Choroid plexus epithelial cell (primary cell): ENCODE measurements around the gene NR1H4.
A peak's percentile ranks its signal among the peaks of the same experiment; 100 is the strongest.

Experiments used
- DNase-seq: peaks from one replicate; pipeline ENCODE4 v3.0.0-alpha.2; 2010; ENCODE audit warnings: low read depth
- H3K4me3 ChIP-seq: 2 replicates; pipeline ENCODE4 v1.5.1; 2011; ENCODE audit warnings: low read depth, mild to moderate bottlenecking, control low read depth, low read length, moderate library complexity
- TF ChIP-seq, protein P1 (sequence below): conservative IDR thresholded peaks from 2 replicates; pipeline ENCODE4 v1.5.1; 2011; ENCODE audit warnings: low read depth, mild to moderate bottlenecking, control low read depth, inconsistent platforms, low read length, moderate library complexity

NR1H4 gene

DNA sequence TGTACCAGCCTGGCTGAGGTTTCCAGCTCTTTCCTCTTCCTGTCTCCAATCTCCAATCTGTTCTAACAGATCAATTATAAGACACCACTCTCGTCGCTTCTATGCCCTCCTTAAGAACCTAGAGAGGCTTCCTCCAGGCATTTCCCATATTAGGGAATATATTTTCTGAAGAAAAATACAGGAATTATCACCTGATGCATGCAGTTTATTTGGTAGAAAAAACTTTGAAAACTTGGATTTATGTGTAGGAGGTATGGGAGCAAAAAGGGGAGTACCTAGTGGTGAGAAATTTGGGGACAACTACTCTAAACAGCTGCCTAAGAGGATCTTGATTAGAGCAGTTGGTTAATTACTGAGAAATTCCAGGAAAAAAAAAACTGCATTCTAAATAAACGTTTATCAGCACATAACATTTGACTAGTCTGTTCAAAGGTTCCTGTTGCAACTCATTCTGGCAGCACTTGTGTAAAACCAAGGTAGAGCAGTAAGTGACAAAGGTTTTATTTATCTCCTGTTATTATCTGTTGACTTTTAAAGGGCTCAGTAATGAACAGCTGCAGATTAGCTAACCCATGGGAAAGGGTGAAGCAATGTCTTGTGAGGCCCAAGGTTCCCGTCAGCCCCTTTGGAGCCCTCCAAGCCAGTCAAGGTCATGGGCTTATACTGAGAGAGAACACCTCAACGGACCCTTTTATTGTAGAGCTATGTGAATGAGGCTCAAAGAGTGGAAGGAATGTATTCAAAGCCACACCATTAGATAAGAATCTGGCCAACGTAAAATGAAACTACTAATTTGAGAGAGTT is 36.4 kb upstream of the NR1H4 start:
- TF ChIP-seq, protein P1, sequence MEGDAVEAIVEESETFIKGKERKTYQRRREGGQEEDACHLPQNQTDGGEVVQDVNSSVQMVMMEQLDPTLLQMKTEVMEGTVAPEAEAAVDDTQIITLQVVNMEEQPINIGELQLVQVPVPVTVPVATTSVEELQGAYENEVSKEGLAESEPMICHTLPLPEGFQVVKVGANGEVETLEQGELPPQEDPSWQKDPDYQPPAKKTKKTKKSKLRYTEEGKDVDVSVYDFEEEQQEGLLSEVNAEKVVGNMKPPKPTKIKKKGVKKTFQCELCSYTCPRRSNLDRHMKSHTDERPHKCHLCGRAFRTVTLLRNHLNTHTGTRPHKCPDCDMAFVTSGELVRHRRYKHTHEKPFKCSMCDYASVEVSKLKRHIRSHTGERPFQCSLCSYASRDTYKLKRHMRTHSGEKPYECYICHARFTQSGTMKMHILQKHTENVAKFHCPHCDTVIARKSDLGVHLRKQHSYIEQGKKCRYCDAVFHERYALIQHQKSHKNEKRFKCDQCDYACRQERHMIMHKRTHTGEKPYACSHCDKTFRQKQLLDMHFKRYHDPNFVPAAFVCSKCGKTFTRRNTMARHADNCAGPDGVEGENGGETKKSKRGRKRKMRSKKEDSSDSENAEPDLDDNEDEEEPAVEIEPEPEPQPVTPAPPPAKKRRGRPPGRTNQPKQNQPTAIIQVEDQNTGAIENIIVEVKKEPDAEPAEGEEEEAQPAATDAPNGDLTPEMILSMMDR, result no peak
- DNase-seq, result peak; percentile 19
- H3K4me3 ChIP-seq, result no peak overlapping the region

- TF ChIP-seq, protein P1, result no peak
- DNase-seq, result no peak
- no peak overlapping the region for H3K4me3 ChIP-seq
These were observed 33.9 kb upstream of the NR1H4 start for GRCh38 chr12:100439797-100440196.

DNA sequence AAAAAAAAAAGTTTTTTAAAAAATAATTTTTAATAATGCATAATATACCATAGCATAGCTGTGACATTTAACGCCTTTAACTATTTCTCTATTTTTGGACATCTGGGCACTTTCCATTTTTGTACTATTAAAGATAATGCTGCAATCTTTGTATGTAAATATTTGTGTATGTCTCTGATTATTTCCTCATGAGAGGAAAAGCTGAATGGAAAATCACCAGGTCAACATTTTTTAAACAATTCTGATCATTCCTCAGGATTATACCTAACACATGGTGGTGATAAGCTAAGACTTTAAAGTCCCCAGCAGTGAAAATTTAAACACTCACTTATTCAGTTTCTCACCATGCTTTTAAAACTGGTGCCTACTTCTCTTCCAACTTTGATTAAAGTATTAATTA is 31.3 kb upstream of the NR1H4 start:
- peak; percentile 31 for DNase-seq
- TF ChIP-seq, protein P1, result no peak
- H3K4me3 ChIP-seq, result no peak overlapping the region

DNA sequence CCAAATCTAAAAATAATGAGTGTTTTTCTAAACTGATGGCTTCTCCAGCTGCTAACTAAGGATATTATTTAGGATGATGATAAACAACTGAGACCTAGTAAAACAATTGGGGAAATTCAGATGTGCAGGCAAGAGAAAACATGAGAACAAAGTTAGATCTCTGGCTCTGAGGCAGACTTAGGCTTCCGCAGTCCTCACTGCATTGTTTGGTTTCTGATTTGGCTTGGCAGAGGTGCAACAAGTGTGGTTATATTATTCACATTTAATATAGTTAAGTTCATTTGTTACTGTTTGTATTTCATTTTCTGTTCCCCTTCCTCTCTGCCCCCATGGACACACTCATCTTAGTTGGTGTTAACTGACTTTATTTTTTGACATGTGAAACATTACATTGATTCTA is 30.2 kb upstream of the NR1H4 start:
- DNase-seq, result peak; percentile 23
- TF ChIP-seq, protein P1, result no peak

DNA sequence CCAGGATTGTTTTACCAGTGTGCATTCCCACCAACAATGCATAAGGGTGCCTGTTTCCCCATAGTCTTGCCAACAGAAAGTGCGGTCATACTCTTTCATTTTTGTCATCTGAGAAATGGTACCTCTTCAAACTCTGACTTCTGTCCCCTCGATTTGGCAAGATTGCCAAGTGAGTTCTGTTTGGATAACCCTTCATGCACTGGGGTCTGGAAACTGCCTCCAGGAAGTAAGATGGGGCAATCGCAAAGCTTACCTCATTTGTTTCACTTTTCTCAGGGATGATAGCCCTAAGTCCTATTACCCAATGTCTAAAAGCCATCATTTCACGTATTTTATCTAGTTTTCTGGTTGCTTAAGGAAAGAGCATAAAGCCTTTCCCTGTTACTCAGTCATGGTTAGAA is 28.6 kb upstream of the NR1H4 start:
- H3K4me3 ChIP-seq, result no peak overlapping the region
- TF ChIP-seq, protein P1, result no peak
- DNase-seq, result peak; percentile 26

More for the DNA sequence above, 30.2 kb upstream of the NR1H4 start:
- no peak overlapping the region for H3K4me3 ChIP-seq

- DNase-seq, result no peak
- TF ChIP-seq, protein P1, result no peak
- H3K4me3 ChIP-seq, result no peak overlapping the region
These were observed 26.3 kb upstream of the NR1H4 start for GRCh38 chr12:100447381-100447780.

- DNase-seq, result no peak
- TF ChIP-seq, protein P1, result no peak
These were observed 25.0 kb upstream of the NR1H4 start for GRCh38 chr12:100448656-100449055.

More at GRCh38 chr12:100448656-100449055, 25.0 kb upstream of the NR1H4 start:
- no peak overlapping the region for H3K4me3 ChIP-seq
